Mucosa of stomach (tissue), 1 donor: ENCODE measurements around the gene PPM1H.

Experiments used
- H3K27me3 ChIP-seq: one replicate; pipeline ENCODE4 v1.7.0; 2013; ENCODE audit warnings: mild to moderate bottlenecking, low read length; ENCODE audit not compliant: control insufficient read depth, insufficient read depth
- H3K36me3 ChIP-seq: one replicate; pipeline ENCODE4 v1.7.0; 2013; ENCODE audit warnings: low read length; ENCODE audit not compliant: control insufficient read depth, insufficient read depth
- H3K4me1 ChIP-seq: one replicate; pipeline ENCODE4 v1.7.0; 2013; ENCODE audit warnings: mild to moderate bottlenecking, low read length; ENCODE audit not compliant: control insufficient read depth, insufficient read depth
- H3K4me3 ChIP-seq: one replicate; pipeline ENCODE4 v1.7.0; 2013; ENCODE audit warnings: low read length
- H3K9ac ChIP-seq: one replicate; pipeline ENCODE4 v1.7.0; 2013; ENCODE audit warnings: mild to moderate bottlenecking, low read length, moderate library complexity
- H3K9me3 ChIP-seq: one replicate; pipeline ENCODE4 v1.7.0; 2013; ENCODE audit warnings: mild to moderate bottlenecking, low read length, moderate library complexity; ENCODE audit not compliant: control insufficient read depth
- donor health status: Pancreatic carcinoma.

PPM1H gene

GRCh38 chr12:62914443-62915203, 20.3 kb downstream of the PPM1H start:
- Histone ChIP-seq H3K27me3 (no peaks in the 10 kb centered on the region), H3K4me3 (no peak overlapping the region), H3K9ac (no peak overlapping the region), H3K4me1 (peaks cover 9% of the 10 kb centered on the region), H3K36me3 (no peaks in the 10 kb centered on the region), H3K9me3 (no peaks in the 10 kb centered on the region)

GRCh38 chr12:62913380-62913779, 21.6 kb downstream of the PPM1H start:
- Histone ChIP-seq H3K27me3 (no peaks in the 10 kb centered on the region), H3K36me3 (no peaks in the 10 kb centered on the region), H3K9me3 (no peaks in the 10 kb centered on the region), H3K4me1 (peaks cover 10% of the 10 kb centered on the region), H3K9ac (no peak overlapping the region), H3K4me3 (no peak overlapping the region)

GRCh38 chr12:62912644-62913043, 22.3 kb downstream of the PPM1H start:
- peaks cover 10% of the 10 kb centered on the region for H3K4me1 ChIP-seq
- H3K27me3 ChIP-seq, result no peaks in the 10 kb centered on the region
- H3K4me3 ChIP-seq, result no peak overlapping the region
- no peaks in the 10 kb centered on the region for H3K9me3 ChIP-seq
- H3K36me3 ChIP-seq, result no peaks in the 10 kb centered on the region
- H3K9ac ChIP-seq, result no peak overlapping the region

GRCh38 chr12:62911286-62911685, 23.7 kb downstream of the PPM1H start:
- H3K4me1 ChIP-seq, result peaks cover 10% of the 10 kb centered on the region
- no peaks in the 10 kb centered on the region for H3K36me3 ChIP-seq
- H3K9ac ChIP-seq, result no peak overlapping the region
- no peaks in the 10 kb centered on the region for H3K27me3 ChIP-seq
- no peaks in the 10 kb centered on the region for H3K9me3 ChIP-seq
- no peak overlapping the region for H3K4me3 ChIP-seq

GRCh38 chr12:62910549-62911169, 24.3 kb downstream of the PPM1H start:
- Histone ChIP-seq H3K9ac (no peak overlapping the region), H3K4me1 (peaks cover 10% of the 10 kb centered on the region), H3K4me3 (no peak overlapping the region), H3K9me3 (no peaks in the 10 kb centered on the region), H3K36me3 (no peaks in the 10 kb centered on the region), H3K27me3 (no peaks in the 10 kb centered on the region)

GRCh38 chr12:62909340-62909739, 25.6 kb downstream of the PPM1H start:
- Histone ChIP-seq H3K9ac (no peak overlapping the region), H3K36me3 (no peaks in the 10 kb centered on the region), H3K9me3 (no peaks in the 10 kb centered on the region), H3K4me1 (peaks cover 10% of the 10 kb centered on the region), H3K4me3 (no peak overlapping the region), H3K27me3 (no peaks in the 10 kb centered on the region)

GRCh38 chr12:62908674-62909073, 26.3 kb downstream of the PPM1H start:
- peaks cover 10% of the 10 kb centered on the region for H3K4me1 ChIP-seq
- H3K9ac ChIP-seq, result no peak overlapping the region
- H3K27me3 ChIP-seq, result no peaks in the 10 kb centered on the region
- H3K9me3 ChIP-seq, result no peaks in the 10 kb centered on the region
- H3K4me3 ChIP-seq, result no peak overlapping the region
- H3K36me3 ChIP-seq, result no peaks in the 10 kb centered on the region

GRCh38 chr12:62907561-62907960, 27.4 kb downstream of the PPM1H start:
- Histone ChIP-seq H3K27me3 (no peaks in the 10 kb centered on the region), H3K4me1 (peaks cover 10% of the 10 kb centered on the region), H3K36me3 (no peaks in the 10 kb centered on the region), H3K9me3 (no peaks in the 10 kb centered on the region), H3K4me3 (no peak overlapping the region), H3K9ac (no peak overlapping the region)

GRCh38 chr12:62907078-62907477, 27.9 kb downstream of the PPM1H start:
- Histone ChIP-seq H3K27me3 (no peaks in the 10 kb centered on the region), H3K9ac (no peak overlapping the region), H3K36me3 (no peaks in the 10 kb centered on the region), H3K9me3 (no peaks in the 10 kb centered on the region), H3K4me1 (peaks cover 10% of the 10 kb centered on the region), H3K4me3 (no peak overlapping the region)

GRCh38 chr12:62903151-62903550, 31.8 kb downstream of the PPM1H start:
- peaks cover 11% of the 10 kb centered on the region for H3K4me1 ChIP-seq
- H3K27me3 ChIP-seq, result no peaks in the 10 kb centered on the region
- no peaks in the 10 kb centered on the region for H3K9me3 ChIP-seq
- H3K9ac ChIP-seq, result no peak overlapping the region
- H3K4me3 ChIP-seq, result no peak overlapping the region
- H3K36me3 ChIP-seq, result no peaks in the 10 kb centered on the region

- Histone ChIP-seq H3K9me3 (no peaks in the 10 kb centered on the region), H3K4me3 (no peak overlapping the region), H3K4me1 (peaks cover 11% of the 10 kb centered on the region)
These were observed 34.2 kb downstream of the PPM1H start for GRCh38 chr12:62900686-62901272.

GRCh38 chr12:62899568-62900390, 35.2 kb downstream of the PPM1H start:
- H3K27me3 ChIP-seq, result no peaks in the 10 kb centered on the region
- no peak overlapping the region for H3K4me3 ChIP-seq
- no peak overlapping the region for H3K9ac ChIP-seq
- H3K4me1 ChIP-seq, result peaks cover 16% of the 10 kb centered on the region
- no peaks in the 10 kb centered on the region for H3K36me3 ChIP-seq
- no peaks in the 10 kb centered on the region for H3K9me3 ChIP-seq

More at GRCh38 chr12:62900686-62901272, 34.2 kb downstream of the PPM1H start:
- H3K9ac ChIP-seq, result no peak overlapping the region
- H3K36me3 ChIP-seq, result no peaks in the 10 kb centered on the region
- H3K27me3 ChIP-seq, result no peaks in the 10 kb centered on the region
